ENCODE results near the gene NOCT. TPM values are rescaled to one million over a fixed set of nuclear protein-coding genes. Genes with fewer than 3 reads are reported as not detected.

Gene NOCT
- total and polyA plus RNA-seq, 2 of the 8 experiments (the other 6 are each of a cell fraction or from before 2014, with no cell fraction given), result 10.4 to 45.5 TPM

DNA sequence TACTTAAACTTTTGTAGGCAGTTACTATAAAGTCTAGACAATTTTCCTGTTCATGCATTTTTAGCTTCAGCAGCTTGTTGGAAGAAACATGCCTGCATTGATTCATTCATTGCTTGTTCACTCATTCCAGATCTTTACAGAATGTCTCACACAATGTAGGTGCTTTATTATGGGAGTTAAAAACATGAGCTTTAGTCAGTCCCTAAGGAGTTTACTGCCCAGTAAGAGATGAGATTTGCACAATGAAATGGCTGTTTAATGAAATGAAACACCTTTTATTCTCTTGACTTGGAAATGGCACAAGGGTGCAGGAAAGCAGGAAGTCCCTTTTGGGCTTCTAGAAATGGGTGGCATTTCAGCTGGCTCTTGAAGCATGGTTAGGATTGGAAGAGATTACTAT lies 2.9 kb downstream of the NOCT start (continued):
- TF ChIP-seq, protein P1, sequence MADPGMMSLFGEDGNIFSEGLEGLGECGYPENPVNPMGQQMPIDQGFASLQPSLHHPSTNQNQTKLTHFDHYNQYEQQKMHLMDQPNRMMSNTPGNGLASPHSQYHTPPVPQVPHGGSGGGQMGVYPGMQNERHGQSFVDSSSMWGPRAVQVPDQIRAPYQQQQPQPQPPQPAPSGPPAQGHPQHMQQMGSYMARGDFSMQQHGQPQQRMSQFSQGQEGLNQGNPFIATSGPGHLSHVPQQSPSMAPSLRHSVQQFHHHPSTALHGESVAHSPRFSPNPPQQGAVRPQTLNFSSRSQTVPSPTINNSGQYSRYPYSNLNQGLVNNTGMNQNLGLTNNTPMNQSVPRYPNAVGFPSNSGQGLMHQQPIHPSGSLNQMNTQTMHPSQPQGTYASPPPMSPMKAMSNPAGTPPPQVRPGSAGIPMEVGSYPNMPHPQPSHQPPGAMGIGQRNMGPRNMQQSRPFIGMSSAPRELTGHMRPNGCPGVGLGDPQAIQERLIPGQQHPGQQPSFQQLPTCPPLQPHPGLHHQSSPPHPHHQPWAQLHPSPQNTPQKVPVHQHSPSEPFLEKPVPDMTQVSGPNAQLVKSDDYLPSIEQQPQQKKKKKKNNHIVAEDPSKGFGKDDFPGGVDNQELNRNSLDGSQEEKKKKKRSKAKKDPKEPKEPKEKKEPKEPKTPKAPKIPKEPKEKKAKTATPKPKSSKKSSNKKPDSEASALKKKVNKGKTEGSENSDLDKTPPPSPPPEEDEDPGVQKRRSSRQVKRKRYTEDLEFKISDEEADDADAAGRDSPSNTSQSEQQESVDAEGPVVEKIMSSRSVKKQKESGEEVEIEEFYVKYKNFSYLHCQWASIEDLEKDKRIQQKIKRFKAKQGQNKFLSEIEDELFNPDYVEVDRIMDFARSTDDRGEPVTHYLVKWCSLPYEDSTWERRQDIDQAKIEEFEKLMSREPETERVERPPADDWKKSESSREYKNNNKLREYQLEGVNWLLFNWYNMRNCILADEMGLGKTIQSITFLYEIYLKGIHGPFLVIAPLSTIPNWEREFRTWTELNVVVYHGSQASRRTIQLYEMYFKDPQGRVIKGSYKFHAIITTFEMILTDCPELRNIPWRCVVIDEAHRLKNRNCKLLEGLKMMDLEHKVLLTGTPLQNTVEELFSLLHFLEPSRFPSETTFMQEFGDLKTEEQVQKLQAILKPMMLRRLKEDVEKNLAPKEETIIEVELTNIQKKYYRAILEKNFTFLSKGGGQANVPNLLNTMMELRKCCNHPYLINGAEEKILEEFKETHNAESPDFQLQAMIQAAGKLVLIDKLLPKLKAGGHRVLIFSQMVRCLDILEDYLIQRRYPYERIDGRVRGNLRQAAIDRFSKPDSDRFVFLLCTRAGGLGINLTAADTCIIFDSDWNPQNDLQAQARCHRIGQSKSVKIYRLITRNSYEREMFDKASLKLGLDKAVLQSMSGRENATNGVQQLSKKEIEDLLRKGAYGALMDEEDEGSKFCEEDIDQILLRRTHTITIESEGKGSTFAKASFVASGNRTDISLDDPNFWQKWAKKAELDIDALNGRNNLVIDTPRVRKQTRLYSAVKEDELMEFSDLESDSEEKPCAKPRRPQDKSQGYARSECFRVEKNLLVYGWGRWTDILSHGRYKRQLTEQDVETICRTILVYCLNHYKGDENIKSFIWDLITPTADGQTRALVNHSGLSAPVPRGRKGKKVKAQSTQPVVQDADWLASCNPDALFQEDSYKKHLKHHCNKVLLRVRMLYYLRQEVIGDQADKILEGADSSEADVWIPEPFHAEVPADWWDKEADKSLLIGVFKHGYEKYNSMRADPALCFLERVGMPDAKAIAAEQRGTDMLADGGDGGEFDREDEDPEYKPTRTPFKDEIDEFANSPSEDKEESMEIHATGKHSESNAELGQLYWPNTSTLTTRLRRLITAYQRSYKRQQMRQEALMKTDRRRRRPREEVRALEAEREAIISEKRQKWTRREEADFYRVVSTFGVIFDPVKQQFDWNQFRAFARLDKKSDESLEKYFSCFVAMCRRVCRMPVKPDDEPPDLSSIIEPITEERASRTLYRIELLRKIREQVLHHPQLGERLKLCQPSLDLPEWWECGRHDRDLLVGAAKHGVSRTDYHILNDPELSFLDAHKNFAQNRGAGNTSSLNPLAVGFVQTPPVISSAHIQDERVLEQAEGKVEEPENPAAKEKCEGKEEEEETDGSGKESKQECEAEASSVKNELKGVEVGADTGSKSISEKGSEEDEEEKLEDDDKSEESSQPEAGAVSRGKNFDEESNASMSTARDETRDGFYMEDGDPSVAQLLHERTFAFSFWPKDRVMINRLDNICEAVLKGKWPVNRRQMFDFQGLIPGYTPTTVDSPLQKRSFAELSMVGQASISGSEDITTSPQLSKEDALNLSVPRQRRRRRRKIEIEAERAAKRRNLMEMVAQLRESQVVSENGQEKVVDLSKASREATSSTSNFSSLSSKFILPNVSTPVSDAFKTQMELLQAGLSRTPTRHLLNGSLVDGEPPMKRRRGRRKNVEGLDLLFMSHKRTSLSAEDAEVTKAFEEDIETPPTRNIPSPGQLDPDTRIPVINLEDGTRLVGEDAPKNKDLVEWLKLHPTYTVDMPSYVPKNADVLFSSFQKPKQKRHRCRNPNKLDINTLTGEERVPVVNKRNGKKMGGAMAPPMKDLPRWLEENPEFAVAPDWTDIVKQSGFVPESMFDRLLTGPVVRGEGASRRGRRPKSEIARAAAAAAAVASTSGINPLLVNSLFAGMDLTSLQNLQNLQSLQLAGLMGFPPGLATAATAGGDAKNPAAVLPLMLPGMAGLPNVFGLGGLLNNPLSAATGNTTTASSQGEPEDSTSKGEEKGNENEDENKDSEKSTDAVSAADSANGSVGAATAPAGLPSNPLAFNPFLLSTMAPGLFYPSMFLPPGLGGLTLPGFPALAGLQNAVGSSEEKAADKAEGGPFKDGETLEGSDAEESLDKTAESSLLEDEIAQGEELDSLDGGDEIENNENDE (IDR thresholded peaks at IDR 0.05; ENCODE audit: insufficient replicate concordance, low read length), result no peak

All from H1 (cell line).